GM23248 (cell line): ENCODE measurements around the gene RNF150.

Experiments
- EZH2 ChIP-seq: fragments of 200-600 bp; sonication (generic); IDR thresholded peaks from 2 replicates; pipeline ENCODE4 v1.6.1; 2018; ENCODE audit warnings: antibody characterized with exemption, mild to moderate bottlenecking; ENCODE audit not compliant: insufficient read depth, poor library complexity, severe bottlenecking
- EZH2phosphoT487 ChIP-seq: fragments of 200-600 bp; sonication (generic); IDR thresholded peaks from 2 replicates; pipeline ENCODE4 v1.6.1; 2018; ENCODE audit warnings: antibody characterized with exemption, moderate library complexity, mild to moderate bottlenecking, low read depth; ENCODE audit not compliant: insufficient read depth

DNA sequence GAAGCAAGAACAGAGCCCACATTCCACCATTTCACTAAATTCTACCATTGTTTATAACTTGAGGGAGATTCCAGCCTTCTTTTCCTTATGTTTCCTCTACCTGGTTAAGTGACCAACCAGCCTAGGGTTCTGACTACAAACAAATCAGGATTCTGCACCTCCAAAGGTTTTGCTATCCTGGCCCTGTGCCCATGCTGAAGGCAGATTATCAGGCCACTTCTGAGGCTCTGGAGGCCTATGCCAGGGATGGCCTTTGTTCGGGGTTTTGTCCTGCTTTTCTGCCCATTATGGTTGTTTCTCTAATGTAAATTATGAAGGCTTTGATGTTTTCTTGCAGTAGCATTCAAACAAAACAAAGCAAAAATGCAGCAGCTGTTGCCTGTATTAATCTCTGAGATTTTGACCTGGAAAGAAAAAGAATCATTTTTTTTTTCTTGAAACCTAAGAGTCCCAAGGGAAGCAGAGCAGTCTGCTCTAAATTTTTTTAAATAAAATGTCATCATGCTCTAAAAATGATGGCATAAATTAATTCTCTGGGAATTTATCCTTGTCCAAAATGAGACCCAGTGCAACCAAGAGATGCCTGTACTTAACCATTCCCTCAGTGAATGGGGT, 55.6 kb downstream of the RNF150 start:
- TF ChIP-seq EZH2 = no peak
- TF ChIP-seq EZH2phosphoT487 = no peak
